Progenitor cell of endocrine pancreas (in vitro differentiated cells): ENCODE measurements around the gene PTPN20. TPM values are rescaled to one million over a fixed set of nuclear protein-coding genes. Genes with fewer than 3 reads are reported as not detected.

Experiments used
- DNase-seq: peaks from one replicate; pipeline ENCODE4 v3.0.0; 2021; ENCODE audit warnings: low spot score; ENCODE audit not compliant: unreplicated experiment
- H3K27ac Mint-ChIP-seq: 2 replicates; pipeline ENCODE4 v1.8.0; 2021; ENCODE audit warnings: mild to moderate bottlenecking, moderate library complexity, mixed read lengths
- H3K27me3 Mint-ChIP-seq: 2 replicates; pipeline ENCODE4 v1.8.0; 2021; ENCODE audit warnings: mixed read lengths
- H3K36me3 Mint-ChIP-seq: 2 replicates; pipeline ENCODE4 v1.8.0; 2022; ENCODE audit warnings: mixed read lengths; ENCODE audit not compliant: insufficient read depth
- H3K4me1 Mint-ChIP-seq: 2 replicates; pipeline ENCODE4 v1.8.0; 2021; ENCODE audit warnings: low read depth, mixed read lengths
- H3K4me3 Mint-ChIP-seq: 2 replicates; pipeline ENCODE4 v1.8.0; 2021; ENCODE audit warnings: low read depth, mild to moderate bottlenecking, moderate library complexity, mixed read lengths
- H3K9me3 Mint-ChIP-seq: 2 replicates; pipeline ENCODE4 v1.8.0; 2021; ENCODE audit warnings: low read depth, mixed read lengths
- total RNA-seq: library from RNA; stranded (reverse); gene quantifications from 2 replicates; pipeline ENCODE4 v1.2.1, GENCODE V29; 2021
- TF ChIP-seq, protein P1 (sequence below): fragments of 200-600 bp; sonication (generic); IDR thresholded peaks from one replicate; pipeline ENCODE4 v1.5.0; 2021; ENCODE audit warnings: antibody characterized with exemption, mild to moderate bottlenecking; ENCODE audit not compliant: unreplicated experiment

The PTPN20 gene
- total RNA-seq, 1 donor from 2014 or later, result 0.55 TPM

DNA sequence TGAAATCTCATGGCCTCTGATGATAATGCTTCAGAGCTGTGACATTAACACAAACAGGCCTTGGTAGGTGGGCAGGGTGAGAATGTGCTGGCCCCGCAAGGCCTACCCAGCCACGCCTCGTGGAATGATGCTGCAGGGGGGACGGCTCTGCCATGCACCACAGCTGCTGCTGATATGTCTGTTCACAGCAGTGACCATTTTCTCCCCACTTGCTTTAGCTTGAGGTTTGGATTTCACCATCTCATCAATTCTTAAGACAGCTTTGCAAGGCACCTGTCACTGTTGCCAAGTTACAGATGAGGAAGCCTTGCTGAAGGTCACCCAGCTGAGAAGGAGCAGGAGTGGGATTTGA lies 128.3 kb downstream of the PTPN20 start:
- Mint-ChIP-seq H3K27ac (no peak overlapping the region), H3K4me1 (no peaks in the 10 kb centered on the region), H3K4me3 (no peak overlapping the region), H3K27me3 (peaks cover 26% of the 10 kb centered on the region), H3K9me3 (no peaks in the 10 kb centered on the region), H3K36me3 (no peaks in the 10 kb centered on the region)
- DNase-seq, result no peak
- TF ChIP-seq, protein P1, sequence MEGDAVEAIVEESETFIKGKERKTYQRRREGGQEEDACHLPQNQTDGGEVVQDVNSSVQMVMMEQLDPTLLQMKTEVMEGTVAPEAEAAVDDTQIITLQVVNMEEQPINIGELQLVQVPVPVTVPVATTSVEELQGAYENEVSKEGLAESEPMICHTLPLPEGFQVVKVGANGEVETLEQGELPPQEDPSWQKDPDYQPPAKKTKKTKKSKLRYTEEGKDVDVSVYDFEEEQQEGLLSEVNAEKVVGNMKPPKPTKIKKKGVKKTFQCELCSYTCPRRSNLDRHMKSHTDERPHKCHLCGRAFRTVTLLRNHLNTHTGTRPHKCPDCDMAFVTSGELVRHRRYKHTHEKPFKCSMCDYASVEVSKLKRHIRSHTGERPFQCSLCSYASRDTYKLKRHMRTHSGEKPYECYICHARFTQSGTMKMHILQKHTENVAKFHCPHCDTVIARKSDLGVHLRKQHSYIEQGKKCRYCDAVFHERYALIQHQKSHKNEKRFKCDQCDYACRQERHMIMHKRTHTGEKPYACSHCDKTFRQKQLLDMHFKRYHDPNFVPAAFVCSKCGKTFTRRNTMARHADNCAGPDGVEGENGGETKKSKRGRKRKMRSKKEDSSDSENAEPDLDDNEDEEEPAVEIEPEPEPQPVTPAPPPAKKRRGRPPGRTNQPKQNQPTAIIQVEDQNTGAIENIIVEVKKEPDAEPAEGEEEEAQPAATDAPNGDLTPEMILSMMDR, result no peak

DNA sequence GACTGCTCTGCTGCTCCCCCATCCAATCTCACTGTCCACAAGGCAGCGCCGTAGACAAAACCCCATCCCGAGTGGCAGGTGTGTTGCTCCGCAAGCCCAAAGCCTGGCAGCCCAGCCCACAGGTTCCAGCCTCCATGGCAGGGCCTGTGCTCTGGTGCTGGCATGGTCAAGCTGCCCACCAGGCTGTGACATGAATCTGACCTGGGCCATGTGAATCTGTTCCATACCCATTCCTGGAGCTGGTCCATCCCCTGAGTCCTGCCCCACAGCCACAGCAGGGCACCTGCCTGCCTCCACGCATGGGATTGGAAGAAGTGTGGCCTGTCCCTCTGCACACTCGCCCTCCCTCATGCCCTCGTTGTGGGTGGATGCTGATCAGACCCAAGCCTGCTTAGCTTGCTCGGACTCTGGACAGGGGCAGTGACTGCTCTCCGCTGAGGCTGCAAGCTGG lies 128.8 kb downstream of the PTPN20 start:
- Mint-ChIP-seq H3K27ac (no peak overlapping the region), H3K9me3 (no peaks in the 10 kb centered on the region), H3K27me3 (peaks cover 26% of the 10 kb centered on the region), H3K4me3 (no peak overlapping the region), H3K36me3 (no peaks in the 10 kb centered on the region), H3K4me1 (no peaks in the 10 kb centered on the region)
- TF ChIP-seq, protein P1, result no peak
- no peak for DNase-seq

DNA sequence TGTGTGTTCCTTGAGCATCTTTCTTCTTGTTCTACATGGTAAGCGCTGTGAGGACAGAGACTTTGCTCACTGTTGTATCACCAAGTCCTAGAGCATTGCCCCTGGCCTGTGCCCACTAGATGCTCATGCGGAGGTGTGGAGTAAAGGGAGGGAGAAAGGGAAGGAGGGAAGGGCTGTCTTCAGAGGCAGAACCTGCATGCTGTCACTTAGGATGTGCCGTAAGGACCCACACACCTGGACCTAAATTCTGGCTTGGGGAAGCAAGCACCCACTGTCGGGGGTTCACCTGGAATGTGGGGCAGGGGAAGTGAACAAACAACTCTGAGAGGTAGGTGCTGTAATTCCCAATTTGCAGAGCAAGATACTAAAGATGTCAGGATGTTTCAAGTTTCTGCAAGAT lies 129.5 kb downstream of the PTPN20 start:
- Mint-ChIP-seq H3K27me3 (peaks cover 24% of the 10 kb centered on the region), H3K4me1 (no peaks in the 10 kb centered on the region), H3K36me3 (no peaks in the 10 kb centered on the region), H3K9me3 (no peaks in the 10 kb centered on the region), H3K27ac (no peak overlapping the region), H3K4me3 (no peak overlapping the region)
- TF ChIP-seq, protein P1, result no peak
- no peak for DNase-seq

DNA sequence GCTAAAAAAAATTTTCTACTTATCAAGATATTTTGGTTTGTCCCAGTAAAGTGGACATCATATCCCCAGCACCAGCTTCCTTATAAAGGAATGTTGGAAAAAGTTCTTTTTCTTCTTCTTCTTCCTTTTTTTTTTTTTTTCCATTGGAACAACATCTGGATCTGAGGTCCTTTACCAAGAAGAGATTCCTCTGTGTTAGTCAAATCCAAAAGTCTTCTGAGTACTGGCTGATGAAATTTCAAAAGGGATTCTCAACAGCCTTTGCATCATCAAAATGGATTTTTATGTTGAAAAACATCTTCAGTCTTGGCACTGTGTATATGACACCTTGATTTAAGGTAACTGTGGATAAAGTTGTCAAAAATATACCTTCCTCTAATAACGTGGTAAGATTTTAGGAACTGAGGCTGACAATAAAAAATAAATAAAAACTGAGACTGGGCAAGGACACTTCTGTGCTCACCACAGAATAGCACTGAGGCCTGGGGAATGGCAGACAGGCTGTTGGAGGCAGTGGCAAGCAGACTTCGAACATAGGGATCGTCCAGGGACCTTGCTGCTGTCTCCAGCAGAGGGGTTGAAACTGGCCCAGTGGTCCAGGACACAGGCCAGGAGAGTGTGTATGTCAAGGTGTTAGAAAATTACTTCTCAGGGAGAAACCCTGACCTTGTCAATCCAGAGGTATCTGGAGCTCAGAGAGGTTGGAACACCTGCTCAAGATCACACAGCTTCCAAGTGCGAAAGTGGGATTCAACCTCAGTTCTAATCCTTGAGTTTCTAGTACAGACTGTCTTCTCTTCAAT lies 130.4 kb downstream of the PTPN20 start:
- H3K9me3 Mint-ChIP-seq, result no peaks in the 10 kb centered on the region
- H3K27ac Mint-ChIP-seq, result no peak overlapping the region
- H3K27me3 Mint-ChIP-seq, result peaks cover 18% of the 10 kb centered on the region
- DNase-seq, result no peak
- no peaks in the 10 kb centered on the region for H3K36me3 Mint-ChIP-seq
- H3K4me3 Mint-ChIP-seq, result no peak overlapping the region
- TF ChIP-seq, protein P1, result no peak
- no peaks in the 10 kb centered on the region for H3K4me1 Mint-ChIP-seq

DNA sequence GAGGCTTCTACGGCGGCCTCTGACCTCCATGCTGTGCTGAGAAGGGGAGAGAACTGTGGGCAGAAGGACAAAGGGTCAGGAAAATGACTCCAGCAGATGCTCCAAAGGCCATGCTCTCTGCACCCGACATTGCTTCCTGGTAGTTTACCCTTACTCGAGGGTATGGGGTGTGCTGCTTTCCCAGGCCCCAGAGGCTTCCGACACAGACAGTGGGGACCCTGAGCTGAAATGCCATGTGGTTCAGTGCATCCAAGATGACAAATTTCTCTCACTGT lies 130.9 kb downstream of the PTPN20 start:
- DNase-seq, result no peak
- H3K27ac Mint-ChIP-seq, result no peak overlapping the region
- TF ChIP-seq, protein P1, result no peak
- no peak overlapping the region for H3K4me3 Mint-ChIP-seq
- no peaks in the 10 kb centered on the region for H3K36me3 Mint-ChIP-seq
- H3K9me3 Mint-ChIP-seq, result no peaks in the 10 kb centered on the region
- H3K27me3 Mint-ChIP-seq, result peaks cover 18% of the 10 kb centered on the region
- no peaks in the 10 kb centered on the region for H3K4me1 Mint-ChIP-seq
